ENCODE results near the gene MEX3D.
A peak's percentile ranks its signal among the peaks of the same experiment; 100 is the strongest.
"Not testable (repeated sequence)": the region's sequence is repeated elsewhere in the genome, so short reads cannot be mapped to it uniquely, and the experiment has no call there.

MEX3D gene

GRCh38 chr19:1520203-1520780 is 47.8 kb downstream of the MEX3D start (continued):
- TF ChIP-seq HOXD13 (CRISPR knock-in tag; IDR thresholded peaks at IDR 0.05; ENCODE audit: borderline replicate concordance), result no peak
- TF ChIP-seq ZNF19 (tag by site-specific recombination; IDR thresholded peaks at IDR 0.05; ENCODE audit: low read depth), result no peak
- TF ChIP-seq KLF9 (tag by site-specific recombination; IDR thresholded peaks at IDR 0.05; ENCODE audit: low read depth), result no peak

GRCh38 chr19:1519802-1520201 is 48.3 kb downstream of the MEX3D start:
- POLR2A ChIA-PET, result not testable (repeated sequence)

DNA sequence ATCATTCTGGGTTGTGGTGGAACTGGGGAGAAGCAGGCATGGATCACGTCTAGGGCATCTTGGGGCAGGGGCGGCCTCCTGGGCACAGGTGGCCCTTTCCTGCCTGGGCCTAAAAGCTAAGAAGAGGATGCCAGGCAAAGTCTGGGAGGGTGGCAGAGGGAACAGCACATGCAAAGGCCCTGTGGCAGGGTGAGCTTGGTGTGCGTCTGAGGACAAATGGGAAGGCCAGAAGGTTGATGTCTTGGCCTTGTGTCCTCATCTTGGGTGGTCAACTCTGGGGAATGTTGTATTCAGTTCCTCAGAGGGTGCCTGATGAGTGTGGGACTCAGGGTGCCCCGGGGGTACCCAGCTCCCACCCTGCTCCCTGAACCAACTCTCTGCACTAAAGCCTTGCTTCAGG is 49.7 kb downstream of the MEX3D start:
- Histone ChIP-seq H3K4me1 (ENCODE audit: control insufficient read depth, insufficient read depth, low read length) (no peaks in the 10 kb centered on the region), H3K4me3 (ENCODE audit: low read depth, low read length) (no peak overlapping the region), H3K36me3 (ENCODE audit: control insufficient read depth in 2 of 2, insufficient read depth in 1 of 2, low read length in 2 of 2) (no peaks in the 10 kb centered on the region), H3K9me3 (ENCODE audit: control insufficient read depth, insufficient read depth, low read depth, low read length) (no peaks in the 10 kb centered on the region), H3K27ac (ENCODE audit: extremely low read depth, low read depth, low read length) (no peak overlapping the region)
- CTCF ChIA-PET, result interaction anchor here (0.6 to 0.9 kb wide), 2 partner anchors 51 to 73 kb away, joined by 3 read pairs; no protein-coding TSS in a partner anchor
- peak; percentile 97 for TF ChIP-seq ZNF623 (tag by site-specific recombination; IDR thresholded peaks at IDR 0.05)
- TF ChIP-seq ZNF561 (tag by site-specific recombination; IDR thresholded peaks at IDR 0.05; ENCODE audit: borderline replicate concordance), result no peak
- POLR2A ChIA-PET, result no interaction called here

More at GRCh38 chr19:1519802-1520201, 48.3 kb downstream of the MEX3D start:
- not testable (repeated sequence) for H3K27ac ChIP-seq (ENCODE audit: extremely low read depth, low read depth, low read length); H3K9me3 ChIP-seq (ENCODE audit: control insufficient read depth, insufficient read depth, low read depth, low read length); H3K36me3 ChIP-seq (ENCODE audit: control insufficient read depth in 2 of 2, insufficient read depth in 1 of 2, low read length in 2 of 2); H3K4me1 ChIP-seq (ENCODE audit: control insufficient read depth, insufficient read depth, low read length); H3K4me3 ChIP-seq (ENCODE audit: low read depth, low read length)
- CTCF ChIA-PET, result interaction anchor here (1.1 kb wide), 1 partner anchor 16 kb away, joined by 3 read pairs; no protein-coding TSS in a partner anchor

GRCh38 chr19:1516395-1516753 is 51.8 kb downstream of the MEX3D start:
- Histone ChIP-seq H3K4me1 (ENCODE audit: control insufficient read depth, insufficient read depth, low read length) (no peaks in the 10 kb centered on the region), H3K36me3 (ENCODE audit: control insufficient read depth in 2 of 2, insufficient read depth in 1 of 2, low read length in 2 of 2) (no peaks in the 10 kb centered on the region), H3K4me3 (ENCODE audit: low read depth, low read length) (no peak overlapping the region), H3K27ac (ENCODE audit: extremely low read depth, low read depth, low read length) (no peak overlapping the region), H3K9me3 (ENCODE audit: control insufficient read depth, insufficient read depth, low read depth, low read length) (no peaks in the 10 kb centered on the region)
- ChIA-PET POLR2A (no interaction called here), CTCF (interaction anchor here (0.7 kb wide), 1 partner anchor 117 kb away, joined by 3 read pairs; no protein-coding TSS in a partner anchor)
- TF ChIP-seq ZNF645 (tag by site-specific recombination; IDR thresholded peaks at IDR 0.05) (no peak), ZNF548 (tag by site-specific recombination; IDR thresholded peaks at IDR 0.05) (no peak), ZNF449 (tag by site-specific recombination; IDR thresholded peaks at IDR 0.05) (no peak), SP2 (tag by site-specific recombination; IDR thresholded peaks at IDR 0.05) (peak; percentile 28; the same call in 1 of the 2 replicates), ZNF10 (tag by site-specific recombination; IDR thresholded peaks at IDR 0.05) (peak; percentile 51; the same call in 1 of the 2 replicates), ZSCAN30 (tag by site-specific recombination; IDR thresholded peaks at IDR 0.05) (no peak), SCRT2 (tag by site-specific recombination; IDR thresholded peaks at IDR 0.05) (0 out of 2 replicates have a peak, but pooled peaks have one; percentile 18)
- TF ChIP-seq, protein P1, sequence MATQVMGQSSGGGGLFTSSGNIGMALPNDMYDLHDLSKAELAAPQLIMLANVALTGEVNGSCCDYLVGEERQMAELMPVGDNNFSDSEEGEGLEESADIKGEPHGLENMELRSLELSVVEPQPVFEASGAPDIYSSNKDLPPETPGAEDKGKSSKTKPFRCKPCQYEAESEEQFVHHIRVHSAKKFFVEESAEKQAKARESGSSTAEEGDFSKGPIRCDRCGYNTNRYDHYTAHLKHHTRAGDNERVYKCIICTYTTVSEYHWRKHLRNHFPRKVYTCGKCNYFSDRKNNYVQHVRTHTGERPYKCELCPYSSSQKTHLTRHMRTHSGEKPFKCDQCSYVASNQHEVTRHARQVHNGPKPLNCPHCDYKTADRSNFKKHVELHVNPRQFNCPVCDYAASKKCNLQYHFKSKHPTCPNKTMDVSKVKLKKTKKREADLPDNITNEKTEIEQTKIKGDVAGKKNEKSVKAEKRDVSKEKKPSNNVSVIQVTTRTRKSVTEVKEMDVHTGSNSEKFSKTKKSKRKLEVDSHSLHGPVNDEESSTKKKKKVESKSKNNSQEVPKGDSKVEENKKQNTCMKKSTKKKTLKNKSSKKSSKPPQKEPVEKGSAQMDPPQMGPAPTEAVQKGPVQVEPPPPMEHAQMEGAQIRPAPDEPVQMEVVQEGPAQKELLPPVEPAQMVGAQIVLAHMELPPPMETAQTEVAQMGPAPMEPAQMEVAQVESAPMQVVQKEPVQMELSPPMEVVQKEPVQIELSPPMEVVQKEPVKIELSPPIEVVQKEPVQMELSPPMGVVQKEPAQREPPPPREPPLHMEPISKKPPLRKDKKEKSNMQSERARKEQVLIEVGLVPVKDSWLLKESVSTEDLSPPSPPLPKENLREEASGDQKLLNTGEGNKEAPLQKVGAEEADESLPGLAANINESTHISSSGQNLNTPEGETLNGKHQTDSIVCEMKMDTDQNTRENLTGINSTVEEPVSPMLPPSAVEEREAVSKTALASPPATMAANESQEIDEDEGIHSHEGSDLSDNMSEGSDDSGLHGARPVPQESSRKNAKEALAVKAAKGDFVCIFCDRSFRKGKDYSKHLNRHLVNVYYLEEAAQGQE (tag by site-specific recombination; IDR thresholded peaks at IDR 0.05), result no peak
